Panc1 (cell line): ENCODE measurements around the gene SLC49A3. TPM values are rescaled to one million over a fixed set of nuclear protein-coding genes. Genes with fewer than 3 reads are reported as not detected.

Experiments
- ATAC-seq: fragments of 200-7000 bp; cut with Tn5 transposase; 2 replicates; pipeline ENCODE4 v1.9.1; 2020; ENCODE audit warnings: mild to moderate bottlenecking, moderate library complexity
- BruUV-seq: library from RNA; stranded (reverse); fragments of 400-500 nt; replicated peaks from 2 replicates; lab custom pipeline; 2021; lab: Mats Ljungman, UMichigan
- CTCF ChIA-PET: fragments of 300-600 bp; sonication (Branson Sonifier 250); formaldehyde crosslinking; loops from one replicate; lab custom pipeline; 2022; ENCODE audit warnings: antibody characterized with exemption; lab: Charles Lee
- POLR2A ChIA-PET: fragments of 300-600 bp; sonication (Branson Sonifier 250); formaldehyde crosslinking; loops from one replicate; lab custom pipeline; 2022; ENCODE audit warnings: antibody characterized with exemption; lab: Charles Lee
- DNase-seq: peaks from one replicate; pipeline ENCODE4 v3.0.0-alpha.2; 2010; ENCODE audit warnings: low read depth, low spot score
- H3K27ac ChIP-seq: 2 replicates; pipeline ENCODE4 v1.5.1; 2011; ENCODE audit warnings: mild to moderate bottlenecking, low read length, inconsistent platforms
- H3K27me3 ChIP-seq: fragments of 200-500 bp; sonication (Bioruptor generic); 2 replicates; pipeline ENCODE4 v1.6.0; 2014; ENCODE audit warnings: low read length, inconsistent platforms; ENCODE audit not compliant: control insufficient read depth, insufficient read depth
- H3K36me3 ChIP-seq: fragments of 200-500 bp; sonication (Bioruptor generic); 2 replicates; pipeline ENCODE4 v1.5.1; 2014; ENCODE audit warnings: inconsistent platforms, mild to moderate bottlenecking, low read length, moderate library complexity; ENCODE audit not compliant: control insufficient read depth, insufficient read depth
- H3K4me1 ChIP-seq: 2 replicates; pipeline ENCODE4 v1.5.1; 2011; ENCODE audit warnings: inconsistent platforms, mild to moderate bottlenecking, low read length, moderate library complexity; ENCODE audit not compliant: control insufficient read depth, insufficient read depth
- H3K4me3 ChIP-seq, 2 experiments: 2 replicates each; pipeline ENCODE4 v1.5.1; 2011 to 2012; ENCODE audit warnings: low read depth in 2 of 2, low read length in 2 of 2, mild to moderate bottlenecking in 2 of 2, inconsistent platforms in 1 of 2, moderate library complexity in 1 of 2
- H3K9me3 ChIP-seq: fragments of 200-500 bp; sonication (Bioruptor generic); 2 replicates; pipeline ENCODE4 v1.5.1; 2014; ENCODE audit warnings: low read depth, mild to moderate bottlenecking, inconsistent platforms, low read length, moderate library complexity; ENCODE audit not compliant: control insufficient read depth, insufficient read depth
- CTCF ChIP-seq: fragments of 450-650 bp; IDR thresholded peaks from 2 replicates; pipeline ENCODE4 v1.5.1; 2017; ENCODE audit warnings: mild to moderate bottlenecking
- POLR2AphosphoS5 ChIP-seq: IDR thresholded peaks from 2 replicates; pipeline ENCODE4 v1.6.1; 2012; ENCODE audit warnings: mild to moderate bottlenecking, low read depth, low read length, moderate library complexity
- SIN3A ChIP-seq: IDR thresholded peaks from 2 replicates; pipeline ENCODE4 v1.6.1; 2012; ENCODE audit warnings: low read depth, mild to moderate bottlenecking, low read length, moderate library complexity, borderline replicate concordance; ENCODE audit not compliant: insufficient read depth
- TCF7L2 ChIP-seq: IDR thresholded peaks from 2 replicates; pipeline ENCODE4 v1.6.1; 2011; ENCODE audit warnings: mild to moderate bottlenecking, low read depth, low read length, inconsistent platforms
- in situ Hi-C: cut with HindIII; loops from 2 replicates; pipeline ENCODE4 v1.10.0; 2016; ENCODE audit warnings: low sequenced_read_pairs, low pct_unique_long_range_greater_than_20kb
- intact Hi-C: fragments of 100-400 bp; cut with micrococcal nuclease; formaldehyde crosslinking; loops from one replicate; pipeline ENCODE4 v1.10.0; 2022; ENCODE audit not compliant: unreplicated experiment
- total RNA-seq: library from RNA; stranded (reverse); gene quantifications from one replicate; pipeline ENCODE4 v1.2.1, GENCODE V29; 2021; ENCODE audit not compliant: unreplicated experiment
- TF ChIP-seq, protein P1 (sequence below), 2 experiments: IDR thresholded peaks; 2 replicates each; pipeline ENCODE4 v1.6.1; 2011 to 2012; ENCODE audit warnings: low read depth in 2 of 2, control low read depth in 1 of 2, low read length in 1 of 2, mild to moderate bottlenecking in 1 of 2, moderate library complexity in 1 of 2; ENCODE audit not compliant: insufficient read depth in 1 of 2

Gene SLC49A3
- total RNA-seq, 1 experiment from 2014 or later: 0.62 TPM

DNA sequence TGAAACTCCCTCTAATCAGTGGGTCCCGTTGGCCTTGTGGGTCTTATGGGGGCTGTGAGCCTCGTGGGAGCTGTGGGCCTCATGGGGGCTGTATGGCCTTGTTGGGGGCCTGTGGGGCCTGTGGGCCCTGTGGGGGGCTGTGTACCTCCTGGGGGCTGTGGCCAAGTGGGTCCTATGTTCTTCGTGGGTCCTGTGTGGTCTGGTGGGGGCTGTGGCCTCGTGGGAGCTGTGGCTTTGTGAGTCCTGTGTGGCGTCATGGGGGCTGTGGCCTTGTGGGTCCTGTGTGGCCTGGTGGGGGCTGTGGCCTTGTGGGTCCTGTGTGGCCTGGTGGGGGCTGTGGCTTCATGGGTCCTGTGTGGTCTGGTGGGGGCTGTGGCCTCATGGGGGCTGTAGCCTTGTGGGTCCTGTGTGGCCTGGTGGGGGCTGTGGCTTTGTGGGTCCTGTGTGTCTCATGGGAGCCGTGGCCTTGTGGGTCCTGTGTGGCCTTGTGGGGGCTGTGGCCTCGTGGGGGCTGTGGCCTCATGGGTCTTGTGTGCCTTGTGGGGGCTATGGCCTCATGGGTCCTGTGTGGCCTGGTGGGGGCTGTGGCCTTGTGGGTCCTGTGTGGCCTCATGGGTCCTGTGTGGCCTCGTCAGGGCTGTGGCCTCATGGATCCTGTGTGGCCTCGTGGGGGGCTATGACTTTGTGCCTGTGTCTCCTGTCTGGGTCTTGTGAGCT is 24.1 kb upstream of the SLC49A3 start:
- intact Hi-C loops: no loop called here
- in situ Hi-C loops: no loop called here
- ChIA-PET POLR2A (no interaction called here), CTCF (no interaction called here)
- Histone ChIP-seq H3K27ac (no peak overlapping the region), H3K4me3 (no peak overlapping the region), H3K9me3 (no peaks in the 10 kb centered on the region), H3K27me3 (no peaks in the 10 kb centered on the region), H3K36me3 (no peaks in the 10 kb centered on the region), H3K4me1 (no peaks in the 10 kb centered on the region)
- no TSS peak for BruUV-seq
- ATAC-seq: no peak
- TF ChIP-seq POLR2AphosphoS5 (no peak), TCF7L2 (no peak), CTCF (no peak), SIN3A (no peak)
- TF ChIP-seq, protein P1, sequence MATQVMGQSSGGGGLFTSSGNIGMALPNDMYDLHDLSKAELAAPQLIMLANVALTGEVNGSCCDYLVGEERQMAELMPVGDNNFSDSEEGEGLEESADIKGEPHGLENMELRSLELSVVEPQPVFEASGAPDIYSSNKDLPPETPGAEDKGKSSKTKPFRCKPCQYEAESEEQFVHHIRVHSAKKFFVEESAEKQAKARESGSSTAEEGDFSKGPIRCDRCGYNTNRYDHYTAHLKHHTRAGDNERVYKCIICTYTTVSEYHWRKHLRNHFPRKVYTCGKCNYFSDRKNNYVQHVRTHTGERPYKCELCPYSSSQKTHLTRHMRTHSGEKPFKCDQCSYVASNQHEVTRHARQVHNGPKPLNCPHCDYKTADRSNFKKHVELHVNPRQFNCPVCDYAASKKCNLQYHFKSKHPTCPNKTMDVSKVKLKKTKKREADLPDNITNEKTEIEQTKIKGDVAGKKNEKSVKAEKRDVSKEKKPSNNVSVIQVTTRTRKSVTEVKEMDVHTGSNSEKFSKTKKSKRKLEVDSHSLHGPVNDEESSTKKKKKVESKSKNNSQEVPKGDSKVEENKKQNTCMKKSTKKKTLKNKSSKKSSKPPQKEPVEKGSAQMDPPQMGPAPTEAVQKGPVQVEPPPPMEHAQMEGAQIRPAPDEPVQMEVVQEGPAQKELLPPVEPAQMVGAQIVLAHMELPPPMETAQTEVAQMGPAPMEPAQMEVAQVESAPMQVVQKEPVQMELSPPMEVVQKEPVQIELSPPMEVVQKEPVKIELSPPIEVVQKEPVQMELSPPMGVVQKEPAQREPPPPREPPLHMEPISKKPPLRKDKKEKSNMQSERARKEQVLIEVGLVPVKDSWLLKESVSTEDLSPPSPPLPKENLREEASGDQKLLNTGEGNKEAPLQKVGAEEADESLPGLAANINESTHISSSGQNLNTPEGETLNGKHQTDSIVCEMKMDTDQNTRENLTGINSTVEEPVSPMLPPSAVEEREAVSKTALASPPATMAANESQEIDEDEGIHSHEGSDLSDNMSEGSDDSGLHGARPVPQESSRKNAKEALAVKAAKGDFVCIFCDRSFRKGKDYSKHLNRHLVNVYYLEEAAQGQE (IDR thresholded peaks at IDR 0.05; ENCODE audit: insufficient read depth in 1 of 2, low read depth in 2 of 2, low read length in 1 of 2): no peak
- no peak for DNase-seq

- intact Hi-C loops: no loop called here
- ChIA-PET CTCF (no interaction called here), POLR2A (no interaction called here)
- no peak for ATAC-seq
- in situ Hi-C loops: no loop called here
- Histone ChIP-seq H3K27ac (no peak overlapping the region), H3K4me1 (no peaks in the 10 kb centered on the region), H3K36me3 (no peaks in the 10 kb centered on the region), H3K9me3 (no peaks in the 10 kb centered on the region), H3K4me3 (no peak overlapping the region), H3K27me3 (no peaks in the 10 kb centered on the region)
- TF ChIP-seq, protein P1 (IDR thresholded peaks at IDR 0.05; ENCODE audit: insufficient read depth in 1 of 2, low read depth in 2 of 2, low read length in 1 of 2): no peak
- TF ChIP-seq CTCF: no peak
- TF ChIP-seq POLR2AphosphoS5: no peak
- TF ChIP-seq TCF7L2: no peak
- no peak for TF ChIP-seq SIN3A
- TSS peak; percentile 50 for BruUV-seq
- DNase-seq: no peak
These were observed 23.1 kb upstream of the SLC49A3 start for GRCh38 chr4:712093-712492.
